Measurements from ENCODE around the gene ABCF2. TPM values are rescaled to one million over a fixed set of nuclear protein-coding genes. Genes with fewer than 3 reads are reported as not detected.

ABCF2 gene
- total RNA-seq, 1 donor, result 50.9 TPM

DNA sequence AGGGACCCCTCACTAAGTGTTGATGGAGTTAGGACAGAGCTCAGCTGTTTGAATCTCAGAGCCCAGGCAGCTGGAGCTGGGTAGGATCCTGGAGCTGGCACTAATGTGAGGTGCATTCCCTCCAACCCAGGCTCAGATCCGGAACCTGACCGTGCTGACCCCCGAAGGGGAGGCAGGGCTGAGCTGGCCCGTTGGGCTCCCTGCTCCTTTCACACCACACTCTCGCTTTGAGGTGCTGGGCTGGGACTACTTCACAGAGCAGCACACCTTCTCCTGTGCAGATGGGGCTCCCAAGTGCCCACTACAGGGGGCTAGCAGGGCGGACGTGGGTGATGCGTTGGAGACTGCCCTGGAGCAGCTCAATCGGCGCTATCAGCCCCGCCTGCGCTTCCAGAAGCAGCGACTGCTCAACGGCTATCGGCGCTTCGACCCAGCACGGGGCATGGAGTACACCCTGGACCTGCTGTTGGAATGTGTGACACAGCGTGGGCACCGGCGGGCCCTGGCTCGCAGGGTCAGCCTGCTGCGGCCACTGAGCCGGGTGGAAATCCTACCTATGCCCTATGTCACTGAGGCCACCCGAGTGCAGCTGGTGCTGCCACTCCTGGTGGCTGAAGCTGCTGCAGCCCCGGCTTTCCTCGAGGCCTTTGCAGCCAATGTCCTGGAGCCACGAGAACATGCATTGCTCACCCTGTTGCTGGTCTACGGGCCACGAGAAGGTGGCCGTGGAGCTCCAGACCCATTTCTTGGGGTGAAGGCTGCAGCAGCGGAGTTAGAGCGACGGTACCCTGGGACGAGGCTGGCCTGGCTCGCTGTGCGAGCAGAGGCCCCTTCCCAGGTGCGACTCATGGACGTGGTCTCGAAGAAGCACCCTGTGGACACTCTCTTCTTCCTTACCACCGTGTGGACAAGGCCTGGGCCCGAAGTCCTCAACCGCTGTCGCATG, 10.5 kb upstream of the ABCF2 start:
- no peak for TF ChIP-seq CTCF (IDR thresholded peaks at IDR 0.05; ENCODE audit: insufficient read depth, low read length)
- H3K4me3 ChIP-seq (ENCODE audit: low read depth, low read length), result no peak overlapping the region
- no peak for DNase-seq (ENCODE audit: low read depth)

DNA sequence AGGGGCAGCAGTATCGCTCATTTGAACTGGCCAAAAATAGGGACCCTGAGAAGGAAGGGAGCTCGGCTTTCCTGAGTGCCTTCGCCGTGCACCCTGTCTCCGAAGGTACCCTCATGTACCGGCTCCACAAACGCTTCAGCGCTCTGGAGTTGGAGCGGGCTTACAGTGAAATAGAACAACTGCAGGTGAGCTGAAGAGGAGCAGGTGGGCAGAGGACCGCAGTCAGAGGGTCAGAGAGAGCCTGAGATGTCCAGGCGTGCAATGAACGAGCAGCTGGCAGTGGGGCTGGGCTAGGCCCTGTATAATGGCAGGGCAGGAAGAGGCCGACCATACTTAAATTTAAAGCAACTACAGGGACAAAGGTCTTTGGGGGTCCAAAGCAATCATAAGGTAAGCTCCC, 9.4 kb upstream of the ABCF2 start:
- no peak for DNase-seq (ENCODE audit: low read depth)
- H3K4me3 ChIP-seq (ENCODE audit: low read depth, low read length), result no peak overlapping the region
- TF ChIP-seq CTCF (IDR thresholded peaks at IDR 0.05; ENCODE audit: insufficient read depth, low read length), result no peak

GRCh38 chr7:151235091-151235787, 8.2 kb upstream of the ABCF2 start:
- no peak for DNase-seq (ENCODE audit: low read depth)
- H3K4me3 ChIP-seq (ENCODE audit: low read depth, low read length), result no peak overlapping the region
- TF ChIP-seq CTCF (IDR thresholded peaks at IDR 0.05; ENCODE audit: insufficient read depth, low read length), result no peak

DNA sequence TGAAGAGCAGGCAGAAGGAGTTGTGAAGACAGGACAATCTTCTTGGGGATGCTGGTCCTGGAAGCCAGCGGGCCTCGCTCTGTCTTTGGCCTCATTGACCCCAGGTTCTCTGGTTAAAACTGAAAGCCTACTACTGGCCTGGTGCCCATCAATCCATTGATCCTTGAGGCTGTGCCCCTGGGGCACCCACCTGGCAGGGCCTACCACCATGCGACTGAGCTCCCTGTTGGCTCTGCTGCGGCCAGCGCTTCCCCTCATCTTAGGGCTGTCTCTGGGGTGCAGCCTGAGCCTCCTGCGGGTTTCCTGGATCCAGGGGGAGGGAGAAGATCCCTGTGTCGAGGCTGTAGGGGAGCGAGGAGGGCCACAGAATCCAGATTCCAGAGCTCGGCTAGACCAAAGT, 6.8 kb upstream of the ABCF2 start:
- DNase-seq (ENCODE audit: low read depth), result no peak
- H3K4me3 ChIP-seq (ENCODE audit: low read depth, low read length), result peak overlapping the region; percentile 90
- no peak for TF ChIP-seq CTCF (IDR thresholded peaks at IDR 0.05; ENCODE audit: insufficient read depth, low read length)

GRCh38 chr7:151232917-151233701, 6.1 kb upstream of the ABCF2 start:
- peak; percentile 77 for DNase-seq (ENCODE audit: low read depth)
- no peak for TF ChIP-seq CTCF (IDR thresholded peaks at IDR 0.05; ENCODE audit: insufficient read depth, low read length)

DNA sequence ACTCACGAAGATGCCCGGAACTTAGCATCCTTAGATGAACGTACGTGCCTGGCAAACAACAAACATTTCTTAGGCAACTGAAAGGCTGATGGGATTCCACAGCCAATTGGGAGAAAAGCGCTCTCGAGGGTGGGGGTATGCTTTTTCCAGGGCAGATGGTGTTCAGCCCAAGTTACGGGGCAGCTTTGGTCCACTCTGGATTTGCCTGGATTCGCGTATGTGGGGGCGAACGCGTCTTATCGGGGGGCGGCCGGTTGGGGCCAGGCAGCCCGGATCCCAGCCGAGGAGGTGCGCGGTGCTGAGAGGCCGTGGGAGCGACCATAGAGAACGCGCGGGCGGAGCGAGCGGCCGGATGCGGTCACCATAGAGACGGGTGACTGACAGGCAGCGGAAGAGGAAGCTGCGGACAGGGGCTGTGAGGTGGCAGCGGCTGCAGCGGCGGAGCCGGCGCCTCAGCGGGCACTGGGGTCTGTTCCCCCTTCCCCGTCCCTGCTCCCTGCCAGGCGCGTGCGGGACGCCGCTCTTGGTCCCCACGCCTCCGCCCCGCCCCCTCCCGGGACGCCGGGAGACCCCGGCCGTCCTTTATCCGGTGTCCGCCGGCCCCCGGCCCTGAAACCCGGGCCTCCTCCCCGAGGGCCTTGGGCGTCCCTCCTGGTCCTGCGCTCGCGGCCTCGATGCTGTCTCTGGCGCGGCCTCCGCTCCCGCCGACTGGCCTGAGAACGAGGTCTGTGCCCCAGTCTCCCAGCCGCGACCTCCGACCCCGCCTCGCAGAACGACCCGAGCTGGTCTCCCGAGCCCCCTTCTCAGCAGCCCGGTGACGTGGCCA, 5.3 kb upstream of the ABCF2 start, which contains the start of gene CHPF2:
Gene CHPF2 (plus strand): TSS at position 393 of the 826 bp plus-strand sequence. CDS start 1,529 bp downstream, outside the sequence.
- peak; percentile 80 for DNase-seq (ENCODE audit: low read depth)
- peak within 1 kb of the TSS; percentile 90 for H3K4me3 ChIP-seq (ENCODE audit: low read depth, low read length)
- TF ChIP-seq CTCF (IDR thresholded peaks at IDR 0.05; ENCODE audit: insufficient read depth, low read length), result no peak

More at GRCh38 chr7:151232917-151233701, 6.1 kb upstream of the ABCF2 start:
- H3K4me3 ChIP-seq (ENCODE audit: low read depth, low read length), result peak overlapping the region; percentile 90

Data from fibroblast of the aortic adventitia (primary cell).